Keratinocyte (primary cell): ENCODE measurements around the gene COL7A1. TPM values are rescaled to one million over a fixed set of nuclear protein-coding genes. Genes with fewer than 3 reads are reported as not detected.

ENCODE experiments used
- DNase-seq: peaks from one replicate; pipeline ENCODE4 v3.0.0-alpha.2; 2011; ENCODE audit warnings: low read depth, missing footprints, low spot score
- FAIRE-seq: peaks from 2 replicates; lab custom pipeline; 2011; peaks lifted over from hg19 to GRCh38; lab: Jason Lieb, UNC
- H2AFZ ChIP-seq: 2 replicates; pipeline ENCODE4 v1.6.0; 2012; ENCODE audit warnings: low read length, control low read depth, inconsistent platforms; ENCODE audit not compliant: control insufficient read depth
- H3K27ac ChIP-seq: 2 replicates; pipeline ENCODE4 v1.5.1; 2011; ENCODE audit warnings: low read length; ENCODE audit not compliant: control insufficient read depth, insufficient read depth
- H3K27me3 ChIP-seq: 3 replicates; pipeline ENCODE4 v1.6.0; 2011; ENCODE audit warnings: low read length; ENCODE audit not compliant: control insufficient read depth, insufficient read depth; ENCODE audit errors: extremely low read depth
- H3K36me3 ChIP-seq, 2 experiments: 2 replicates in 1 of 2; 3 replicates in 1 of 2; pipeline ENCODE4 v1.5.1; 2011; ENCODE audit warnings: low read length in 2 of 2, mild to moderate bottlenecking in 1 of 2; ENCODE audit not compliant: control insufficient read depth in 2 of 2, insufficient read depth in 2 of 2; ENCODE audit errors: extremely low read depth in 1 of 2
- H3K4me1 ChIP-seq: 3 replicates; pipeline ENCODE4 v1.5.1; 2011; ENCODE audit warnings: low read length; ENCODE audit not compliant: control insufficient read depth, insufficient read depth; ENCODE audit errors: extremely low read depth
- H3K4me2 ChIP-seq: 3 replicates; pipeline ENCODE4 v1.6.0; 2011; ENCODE audit warnings: low read depth, low read length; ENCODE audit not compliant: control insufficient read depth, insufficient read depth; ENCODE audit errors: extremely low read depth
- H3K4me3 ChIP-seq, 3 experiments: fragments of 200-600 bp in 1 of 3; sonication (generic) in 1 of 3; 2 replicates in 2 of 3; 3 replicates in 1 of 3; pipeline ENCODE4 v1.5.1; 2011 to 2016; ENCODE audit warnings: low read length in 3 of 3, mild to moderate bottlenecking in 3 of 3, control low read depth in 2 of 3, inconsistent platforms in 1 of 3, low read depth in 1 of 3, mixed read lengths in 1 of 3, mixed run types in 1 of 3, moderate library complexity in 1 of 3; ENCODE audit not compliant: control insufficient read depth in 2 of 3, insufficient read depth in 2 of 3; ENCODE audit errors: extremely low read depth in 1 of 3
- H3K79me2 ChIP-seq: 2 replicates; pipeline ENCODE4 v1.6.0; 2012; ENCODE audit warnings: low read length; ENCODE audit not compliant: control insufficient read depth, insufficient read depth
- H3K9ac ChIP-seq: 3 replicates; pipeline ENCODE4 v1.6.0; 2011; ENCODE audit warnings: low read length; ENCODE audit not compliant: control insufficient read depth, insufficient read depth; ENCODE audit errors: extremely low read depth
- H3K9me1 ChIP-seq: 3 replicates; pipeline ENCODE4 v1.6.0; 2011; ENCODE audit warnings: low read length; ENCODE audit not compliant: control insufficient read depth, insufficient read depth; ENCODE audit errors: extremely low read depth
- H3K9me3 ChIP-seq: 2 replicates; pipeline ENCODE4 v1.5.1; 2012; ENCODE audit warnings: low read depth, low read length; ENCODE audit not compliant: control insufficient read depth
- H4K20me1 ChIP-seq: 3 replicates; pipeline ENCODE4 v1.6.0; 2011; ENCODE audit warnings: low read length; ENCODE audit not compliant: control insufficient read depth, insufficient read depth; ENCODE audit errors: extremely low read depth
- CTCF ChIP-seq, 3 experiments: IDR thresholded peaks in 1 of 3; conservative IDR thresholded peaks in 1 of 3; optimal IDR thresholded peaks in 1 of 3; 2 replicates in 2 of 3; 3 replicates in 1 of 3; pipeline versions ENCODE3 to v1.5.1; 2011; ENCODE audit warnings: low read length in 3 of 3, mild to moderate bottlenecking in 3 of 3, moderate library complexity in 2 of 3, control low read depth in 1 of 3, inconsistent platforms in 1 of 3; ENCODE audit not compliant: insufficient read depth in 2 of 3; ENCODE audit errors: extremely low read depth in 1 of 3
- EZH2 ChIP-seq: IDR thresholded peaks from one replicate; pipeline ENCODE4 v1.6.1; 2012; ENCODE audit warnings: inconsistent platforms, mild to moderate bottlenecking, low read length, moderate library complexity
- dilution Hi-C: fragments of 300-500 bp; cut with MboI; formaldehyde crosslinking; loops from one replicate; pipeline ENCODE4 v1.7.0; 2020; ENCODE audit warnings: low sequenced_read_pairs; ENCODE audit not compliant: extremely low pct_ligation_motif_present
- polyA plus RNA-seq, 5 experiments: library from polyadenylated mRNA; depleted of rRNA in 3 of 5; stranded (reverse) in 3 of 5; stranded (forward) in 1 of 5; unstranded in 1 of 5; fragments of >200 nt; gene quantifications; 1 replicate in 1 of 5; 2 replicates in 3 of 5; 3 replicates in 1 of 5; pipeline versions ENCODE4 v1.2.1 to v1.2.3, GENCODE V29; 2011 to 2012; ENCODE audit warnings: missing spikeins in 2 of 5, low read depth in 1 of 5, low replicate concordance in 1 of 5

COL7A1 gene
- polyA plus RNA-seq, 1 donor (not counting 4 experiments of a cell fraction or from before 2014, with no cell fraction given), result 59.4 TPM

- H3K4me2 ChIP-seq, result peak overlapping the region; percentile 83
- dilution Hi-C loops, result no loop called here
- TF ChIP-seq EZH2 (no peak), CTCF (optimal IDR thresholded peaks at IDR 0.05 in 1 of 3, IDR thresholded peaks at IDR 0.05 in 1 of 3, conservative IDR thresholded peaks at IDR 0.05 in 1 of 3; ENCODE audit: extremely low read depth in 1 of 3, insufficient read depth in 2 of 3, low read length in 3 of 3) (no peak)
- H3K27ac ChIP-seq, result peak overlapping the region; percentile 98
- peak overlapping the region; percentile 74 for H3K9ac ChIP-seq
- FAIRE-seq, result no peak
- no peak overlapping the region for H2AFZ ChIP-seq
- no peak overlapping the region for H3K4me3 ChIP-seq
- no peaks in the 10 kb centered on the region for H3K27me3 ChIP-seq
- H3K4me1 ChIP-seq, result peaks cover 75% of the 10 kb centered on the region
- DNase-seq, result no peak
- peaks cover 27% of the 10 kb centered on the region for H3K79me2 ChIP-seq
- H3K36me3 ChIP-seq, result peaks cover 27 to 42% of the 10 kb centered on the region in 2 experiments
- H3K9me1 ChIP-seq, result peaks cover 2% of the 10 kb centered on the region
- H4K20me1 ChIP-seq, result peaks cover 8% of the 10 kb centered on the region
- H3K9me3 ChIP-seq, result no peaks in the 10 kb centered on the region
These were observed 2.3 kb upstream of the COL7A1 start for GRCh38 chr3:48597408-48597800.

DNA sequence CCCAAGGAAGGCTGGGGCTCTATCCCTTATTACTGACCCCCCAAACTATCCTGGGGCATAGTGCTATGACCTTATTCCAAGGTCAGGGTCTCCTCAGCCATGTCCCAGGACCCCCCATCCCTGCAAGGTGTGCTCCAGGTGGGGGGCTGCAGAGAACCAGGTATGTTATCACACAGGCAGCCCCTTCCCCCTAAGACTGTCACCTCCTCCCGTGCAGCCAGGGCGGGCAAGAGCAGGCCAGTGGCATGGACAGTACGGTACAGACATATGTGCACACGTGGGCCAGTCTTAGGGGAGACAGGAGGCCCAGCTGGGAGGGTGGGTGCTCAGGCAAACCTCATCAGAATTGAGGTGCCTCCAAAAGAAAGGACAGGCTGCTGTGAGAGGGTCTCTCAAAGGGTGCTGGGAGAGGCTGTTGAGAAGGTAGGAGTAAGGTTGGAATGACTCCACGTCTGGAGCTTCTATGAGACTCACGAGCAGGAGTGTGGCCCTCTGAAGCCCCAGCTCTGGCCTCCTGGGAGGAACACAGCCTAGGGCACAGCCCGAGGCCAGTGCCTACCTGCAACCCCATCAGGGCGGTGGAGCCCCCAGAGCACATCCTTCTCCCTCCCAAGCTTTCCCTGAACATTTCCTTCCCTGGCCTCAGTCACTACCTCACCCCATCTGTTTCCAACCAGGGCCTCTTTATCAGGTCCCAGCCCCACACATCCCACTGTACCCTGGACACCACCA lies 1.7 kb upstream of the COL7A1 start:
- H3K4me3 ChIP-seq, result no peak overlapping the region
- FAIRE-seq (no peak), DNase-seq (no peak)
- H2AFZ ChIP-seq, result no peak overlapping the region
- peak overlapping the region; percentile 98 for H3K27ac ChIP-seq
- TF ChIP-seq EZH2 (no peak), CTCF (optimal IDR thresholded peaks at IDR 0.05 in 1 of 3, IDR thresholded peaks at IDR 0.05 in 1 of 3, conservative IDR thresholded peaks at IDR 0.05 in 1 of 3; ENCODE audit: extremely low read depth in 1 of 3, insufficient read depth in 2 of 3, low read length in 3 of 3) (no peak)
- peaks cover 32% of the 10 kb centered on the region for H3K79me2 ChIP-seq
- H3K4me1 ChIP-seq, result peaks cover 79% of the 10 kb centered on the region
- no peaks in the 10 kb centered on the region for H3K27me3 ChIP-seq
- dilution Hi-C loops, result no loop called here
- peaks cover 12% of the 10 kb centered on the region for H4K20me1 ChIP-seq
- peaks cover 2% of the 10 kb centered on the region for H3K9me1 ChIP-seq
- H3K9ac ChIP-seq, result peak overlapping the region; percentile 40
- H3K4me2 ChIP-seq, result no peak overlapping the region
- peaks cover 27 to 45% of the 10 kb centered on the region in 2 experiments for H3K36me3 ChIP-seq
- no peaks in the 10 kb centered on the region for H3K9me3 ChIP-seq
